NCI-H345 treated with DMSO at 0.1 percent for 48 hours (cell line): ENCODE data around the gene SPATS2.
"Not testable (repeated sequence)": the region's sequence is repeated elsewhere in the genome, so short reads cannot be mapped to it uniquely, and the experiment has no call there.

Experiments used
- DNase-seq: peaks from one replicate; lab custom pipeline; 2025; ENCODE audit not compliant: unreplicated experiment; lab: John Stamatoyannopoulos, UW

The SPATS2 gene

DNA sequence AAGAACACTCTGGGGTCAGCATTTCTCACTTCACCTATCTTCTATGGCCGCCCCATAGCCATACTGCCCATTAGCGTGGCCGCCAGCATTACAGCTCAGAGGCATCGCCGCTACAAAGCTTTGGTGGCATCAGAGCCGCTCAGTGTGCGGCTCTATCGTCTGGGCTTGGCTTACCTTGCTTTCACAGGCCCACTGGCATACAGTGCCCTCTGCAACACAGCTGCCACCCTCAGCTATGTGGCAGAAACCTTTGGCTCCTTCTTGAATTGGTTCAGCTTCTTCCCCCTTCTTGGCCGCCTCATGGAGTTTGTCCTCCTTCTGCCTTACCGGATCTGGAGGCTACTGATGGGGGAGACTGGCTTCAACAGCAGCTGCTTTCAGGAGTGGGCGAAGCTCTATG, 18.0 kb upstream of the SPATS2 start:
- no peak for DNase-seq

DNA sequence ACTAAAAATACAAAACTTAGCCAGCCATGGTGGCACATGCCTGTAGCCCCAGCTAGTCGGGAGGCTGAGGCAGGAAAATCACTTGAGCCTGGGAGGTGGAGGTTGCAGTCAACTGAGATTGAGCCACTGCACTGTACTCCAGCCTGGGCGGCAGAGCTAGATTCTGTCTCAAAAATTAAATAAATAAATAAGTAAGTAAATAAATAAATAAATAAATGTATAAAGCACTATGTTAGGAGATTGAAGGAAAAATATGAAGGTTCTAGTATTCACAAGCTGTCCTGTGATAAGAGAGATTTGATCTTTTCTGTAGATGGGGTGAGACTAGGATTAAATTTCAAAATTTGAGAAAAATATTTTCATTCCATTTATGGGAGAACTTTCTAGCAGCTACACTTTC, 14.9 kb upstream of the SPATS2 start:
- no peak for DNase-seq

DNA sequence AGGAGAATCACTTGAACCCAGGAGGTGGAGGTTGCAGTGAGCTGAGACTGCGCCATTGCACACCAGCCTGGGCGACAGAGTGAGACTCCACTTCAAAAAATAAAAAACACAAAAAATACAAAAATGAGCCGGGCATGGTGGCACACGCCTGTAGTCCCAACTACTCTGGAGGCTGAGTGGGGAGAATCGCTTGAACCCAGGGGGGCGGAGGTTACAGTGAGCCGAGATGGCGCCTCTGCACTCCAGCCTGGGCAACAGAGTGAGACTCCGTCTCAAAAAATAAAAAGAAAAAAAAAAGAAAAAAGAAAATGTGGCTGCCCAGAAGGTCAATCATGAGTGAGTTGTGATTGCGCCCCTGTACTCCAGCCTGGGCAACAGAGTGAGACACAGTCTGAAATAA, 11.3 kb upstream of the SPATS2 start:
- DNase-seq = no peak

DNA sequence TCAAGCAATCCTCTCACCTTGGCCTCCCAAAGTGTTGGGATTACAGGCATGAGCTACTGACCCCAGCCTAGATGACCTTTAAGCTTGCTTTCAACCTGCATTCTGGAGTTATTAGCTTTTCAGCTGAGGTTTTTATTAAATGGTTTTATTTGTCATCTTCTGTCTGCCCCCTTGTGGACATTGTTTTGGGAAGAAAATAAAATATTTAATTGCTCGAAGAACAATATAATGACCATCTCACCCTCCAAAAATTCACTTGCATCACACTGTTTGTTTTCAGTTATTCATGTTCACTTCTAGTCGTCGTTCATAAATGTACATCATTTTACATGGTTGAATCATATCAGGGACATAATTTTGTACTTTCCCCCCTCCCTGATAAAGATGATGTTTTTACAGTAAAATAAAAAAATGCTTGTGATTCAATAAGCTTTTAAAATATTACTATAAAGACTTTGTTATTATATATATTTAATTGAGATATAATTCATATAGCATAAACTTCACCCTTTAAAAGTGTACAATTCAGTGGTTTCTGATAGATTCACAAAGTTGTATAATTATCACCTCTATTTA, 10.1 kb upstream of the SPATS2 start:
- no peak for DNase-seq

DNA sequence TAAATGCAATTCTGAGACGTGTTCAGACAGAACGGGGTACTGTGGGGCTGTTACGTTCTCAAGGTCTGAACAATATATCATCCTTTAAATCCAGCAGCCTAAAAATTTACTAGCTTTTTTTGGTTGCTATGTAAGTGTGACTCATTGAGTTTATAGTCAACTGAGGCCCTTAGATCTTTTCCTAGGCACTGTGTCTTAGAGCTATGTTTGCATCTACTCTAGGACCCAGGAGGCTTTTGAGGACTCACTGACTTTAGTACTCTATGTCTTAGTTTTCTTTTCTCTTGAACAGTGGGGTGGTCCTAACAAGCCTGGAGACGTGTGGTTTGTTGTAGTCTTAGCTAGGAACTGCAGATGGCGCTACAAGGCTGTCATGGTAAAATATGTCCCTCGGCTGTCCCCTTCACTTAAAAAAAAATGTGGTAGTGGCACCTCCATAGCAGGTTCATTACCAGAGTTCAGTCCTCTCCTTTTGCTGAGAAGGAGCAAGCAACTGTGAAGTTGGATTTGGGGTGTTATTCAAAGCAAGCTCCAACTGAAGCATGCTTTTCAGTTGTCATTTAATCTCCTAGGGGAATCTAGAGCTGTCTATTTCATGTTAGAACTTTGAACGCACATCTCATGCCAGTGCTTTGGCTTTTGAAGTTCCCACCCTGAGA, 8.7 kb upstream of the SPATS2 start:
- peak; percentile 14 for DNase-seq

DNA sequence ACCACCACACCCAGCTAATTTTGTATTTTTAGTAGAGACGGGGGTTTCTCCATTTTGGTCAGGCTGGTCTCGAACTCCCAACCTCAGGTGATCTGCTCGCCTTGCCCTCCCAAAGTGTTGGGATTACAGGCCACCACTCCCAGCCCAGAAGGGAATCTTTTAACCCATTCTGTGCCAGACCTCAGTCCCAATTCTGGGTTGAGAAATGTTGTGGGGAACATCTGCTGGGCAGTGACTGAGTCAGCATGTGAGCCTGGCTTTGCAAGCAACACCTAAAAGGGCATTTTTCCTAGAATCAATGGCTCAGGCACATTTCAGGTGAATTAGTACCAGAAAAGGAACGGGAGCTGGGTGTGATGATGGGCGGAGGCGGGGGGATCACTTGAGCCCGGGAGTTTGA, 7.6 kb upstream of the SPATS2 start:
- no peak for DNase-seq

DNA sequence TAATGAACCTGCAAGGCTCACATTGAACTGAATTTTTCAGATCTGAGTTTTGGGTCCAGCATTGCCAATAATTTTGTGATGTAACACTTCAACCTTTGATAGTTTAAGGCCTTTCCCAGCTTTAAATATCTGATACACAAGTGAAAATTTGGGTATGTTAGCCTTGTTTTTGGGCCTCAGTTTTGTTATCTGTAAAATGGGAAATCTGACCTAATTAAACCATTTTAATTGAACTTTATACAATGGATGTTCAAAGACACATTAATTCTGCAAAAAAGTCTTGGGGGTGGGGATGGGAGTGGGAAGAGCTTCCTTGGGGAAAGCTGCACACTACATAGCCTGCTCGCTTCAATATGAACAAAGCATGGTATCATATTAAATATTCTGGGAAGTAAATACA, 5.2 kb upstream of the SPATS2 start:
- no peak for DNase-seq

DNA sequence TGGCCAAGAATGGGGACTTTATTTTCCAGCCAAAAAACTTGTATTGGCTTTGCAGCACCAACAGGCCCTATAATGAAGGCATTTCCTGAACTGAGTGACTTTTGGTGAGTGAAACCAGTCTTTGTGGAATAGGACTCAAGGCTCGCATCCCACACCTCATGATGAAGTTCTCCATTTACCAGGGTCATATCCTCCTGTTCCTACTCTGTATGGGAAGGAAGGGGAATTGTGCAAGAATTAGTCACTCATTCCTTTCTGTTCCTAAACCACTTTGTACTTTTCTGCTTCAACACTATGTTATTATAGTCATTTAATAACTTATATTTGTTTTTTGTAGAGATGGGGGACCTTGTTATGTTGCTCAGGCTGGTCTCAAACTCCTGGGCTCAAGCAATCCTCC, 2.3 kb upstream of the SPATS2 start:
- DNase-seq = no peak

DNA sequence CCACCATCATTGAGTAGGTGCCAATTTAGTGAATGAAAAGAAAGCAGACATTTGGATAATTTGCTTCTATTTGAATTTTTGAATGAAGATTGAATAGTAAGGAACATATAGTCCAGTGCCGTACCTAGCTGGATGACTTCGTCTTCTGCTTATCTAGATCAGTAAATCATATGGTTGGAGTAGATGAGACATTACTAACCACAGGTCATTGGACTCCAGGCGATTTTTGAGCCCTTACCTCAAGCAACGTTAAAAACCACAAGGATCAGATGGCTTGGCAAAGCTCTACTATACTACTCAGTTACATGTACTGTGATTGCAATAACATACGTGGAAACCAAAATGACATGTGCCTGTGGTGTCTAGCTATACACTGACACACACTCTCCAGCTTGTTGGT, 1.7 kb upstream of the SPATS2 start:
- DNase-seq = no peak

DNA sequence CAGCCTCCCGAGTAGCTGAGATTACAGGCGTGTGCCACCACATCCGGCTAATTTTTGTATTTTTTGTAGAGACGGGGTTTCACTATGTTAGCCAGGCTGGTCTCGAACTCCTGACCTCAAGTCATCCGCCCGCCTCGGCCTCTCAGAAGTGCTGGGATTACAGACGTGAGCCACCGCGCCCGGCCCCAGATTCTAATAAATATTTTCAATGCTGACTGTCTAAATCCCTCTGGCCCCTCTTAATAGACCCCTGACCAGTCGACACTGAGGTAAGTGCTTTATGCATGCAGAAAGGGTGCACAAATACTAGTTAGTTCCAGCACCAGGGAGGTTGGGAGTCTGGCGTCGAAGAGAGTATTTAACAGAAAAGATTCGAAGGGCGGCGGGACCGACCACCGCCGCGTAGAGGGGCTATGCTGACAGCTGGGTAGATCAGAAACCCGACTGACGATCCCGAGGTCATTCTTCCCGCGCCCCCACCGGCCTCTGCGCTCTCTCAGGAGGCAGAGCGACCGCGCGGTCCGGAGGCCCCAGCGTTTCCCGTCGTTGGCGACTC, 1.1 kb upstream of the SPATS2 start:
- DNase-seq = no peak

DNA sequence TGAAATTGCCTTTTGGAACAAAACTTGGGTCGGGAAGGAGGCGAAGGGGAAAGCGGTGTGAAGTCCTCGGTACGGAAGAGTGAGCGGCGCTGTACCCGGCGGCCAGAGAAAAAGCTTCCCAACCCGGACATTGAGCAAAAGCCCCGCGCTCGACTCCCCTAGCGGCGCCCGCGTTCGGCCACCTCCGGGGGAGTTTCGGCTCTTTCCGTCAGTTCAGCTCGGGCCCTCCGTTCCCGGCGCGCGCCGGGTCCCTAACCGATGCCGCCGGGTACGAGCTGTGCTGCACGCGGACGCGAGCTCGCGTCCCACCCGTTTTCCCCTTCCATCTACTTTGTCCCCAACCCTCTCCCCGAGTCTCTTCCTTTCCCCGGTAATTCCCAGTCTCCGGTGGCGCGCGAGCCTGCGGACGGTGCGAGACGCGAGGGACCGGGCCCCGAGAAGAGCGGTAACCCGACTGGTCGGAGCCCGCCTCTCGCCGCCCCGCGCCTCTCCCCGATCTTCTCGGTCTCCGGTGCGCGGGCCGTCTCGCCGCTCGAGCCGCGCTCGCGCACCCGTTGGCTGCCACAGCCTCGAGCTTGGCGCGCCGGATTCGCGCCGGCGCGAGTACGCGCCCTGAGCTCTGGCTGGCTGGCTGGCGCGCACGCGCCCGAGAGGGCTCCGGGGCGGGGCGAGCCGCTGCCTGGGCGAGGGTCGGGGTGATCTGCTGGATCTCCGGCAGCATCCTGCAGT, 446 bp upstream of the SPATS2 start:
- DNase-seq = peak; percentile 23

DNA sequence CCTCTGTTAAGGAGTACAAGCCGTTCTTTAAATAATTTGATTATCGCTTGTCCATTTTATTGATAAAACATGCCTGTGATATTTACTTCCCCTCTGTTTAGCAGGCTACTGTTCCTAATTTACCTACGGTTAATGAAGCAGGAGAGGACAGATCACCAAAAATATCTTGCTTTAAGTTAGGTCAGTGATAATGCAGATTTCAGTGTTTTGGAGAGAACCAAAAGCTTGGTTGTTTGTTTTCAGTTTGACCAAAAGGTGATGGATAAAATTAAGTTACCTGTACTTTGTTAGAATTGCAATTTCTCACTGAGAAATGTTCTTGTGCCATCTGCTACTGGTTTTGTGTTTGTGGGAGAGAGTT, 958 bp downstream of the SPATS2 start:
- DNase-seq = no peak

DNA sequence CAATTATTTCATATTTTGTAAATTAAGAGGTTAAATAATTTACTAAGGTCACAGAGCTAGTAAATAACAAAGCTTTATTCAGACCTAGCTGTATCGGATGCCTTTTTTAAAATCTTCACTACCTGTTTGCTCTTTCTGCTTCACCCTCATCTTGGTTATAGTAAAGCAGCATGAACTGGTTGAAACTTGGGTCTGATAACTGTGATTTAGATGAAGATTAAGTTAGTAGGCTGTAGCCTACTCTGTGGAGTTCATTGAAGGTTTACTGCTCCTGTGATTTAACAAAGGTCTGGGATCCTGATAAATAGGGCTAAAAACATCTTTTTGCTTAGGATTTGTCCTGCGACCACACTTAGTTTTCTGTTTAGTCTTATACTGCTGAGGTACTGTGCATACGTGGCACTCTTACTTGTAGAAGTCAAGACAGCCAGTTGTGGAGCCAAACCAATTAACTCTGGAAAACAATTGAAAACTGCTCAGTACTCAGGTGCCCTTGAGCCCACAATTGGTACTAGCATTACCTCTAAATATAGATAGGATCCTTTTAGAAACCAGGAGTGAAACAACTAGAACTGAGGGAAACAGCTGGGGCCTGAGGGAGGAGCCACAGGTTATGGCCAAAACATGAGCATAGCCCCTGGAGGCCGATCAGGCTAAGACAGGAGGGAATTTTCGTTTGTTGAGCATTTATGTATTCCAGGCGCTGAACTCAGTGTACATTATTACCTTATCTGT, 2.3 kb downstream of the SPATS2 start:
- DNase-seq = no peak

DNA sequence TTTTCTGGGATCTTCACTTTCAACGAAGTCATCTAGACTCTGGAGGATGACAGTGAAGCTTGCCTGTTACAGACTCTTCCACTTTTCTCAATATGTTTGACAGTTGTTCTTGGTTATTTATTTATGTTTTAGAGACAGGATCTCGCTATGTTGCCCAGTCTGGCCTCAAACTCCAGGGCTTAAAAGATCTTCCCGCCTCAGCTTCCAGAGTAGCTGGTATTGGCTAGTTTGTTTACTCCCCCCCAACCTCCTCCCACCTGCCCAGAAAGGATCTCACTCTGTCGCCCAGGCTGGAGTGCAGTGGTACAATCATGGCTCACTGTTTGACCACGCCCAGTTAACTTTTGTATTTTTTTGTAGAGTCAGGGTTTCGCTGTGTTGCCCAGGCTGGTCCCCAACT, 3.3 kb downstream of the SPATS2 start:
- no peak for DNase-seq

DNA sequence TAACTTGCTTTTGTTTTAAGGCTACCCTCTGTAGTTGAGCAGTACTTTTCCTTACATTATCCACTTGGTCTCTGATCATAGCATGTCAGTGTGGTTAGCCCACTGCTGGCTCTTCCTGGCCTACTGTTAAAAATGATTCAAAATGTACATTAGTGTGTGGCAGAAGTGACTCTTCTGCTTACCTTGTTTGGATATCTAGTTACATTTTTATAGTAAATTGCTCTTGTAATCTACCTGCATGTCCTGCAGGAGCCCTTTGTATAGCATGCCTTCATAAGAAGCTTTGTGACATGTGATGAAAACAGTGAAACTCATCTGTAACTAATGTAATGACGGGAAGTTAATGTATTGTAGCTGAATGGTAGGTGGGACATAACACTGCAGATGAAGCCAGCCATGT, 8.1 kb downstream of the SPATS2 start:
- DNase-seq = no peak

DNA sequence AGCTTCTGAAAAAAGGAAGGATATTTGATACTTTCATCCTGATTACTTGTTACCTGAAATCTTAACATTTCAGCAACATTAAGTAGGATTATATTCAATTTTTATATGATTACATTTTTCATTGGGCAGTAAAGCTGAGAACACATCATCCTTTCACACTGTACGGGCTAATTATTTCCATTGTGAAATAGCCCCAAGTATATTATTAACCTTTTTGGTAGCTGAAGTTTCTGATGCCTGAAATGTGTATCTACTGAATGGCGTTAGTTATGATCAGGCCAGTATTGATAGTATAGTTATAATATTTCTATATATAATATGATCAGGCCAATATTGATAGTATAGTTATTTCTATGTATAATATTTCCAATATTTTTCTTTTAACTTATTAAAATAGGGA, 10.1 kb downstream of the SPATS2 start:
- DNase-seq = no peak

DNA sequence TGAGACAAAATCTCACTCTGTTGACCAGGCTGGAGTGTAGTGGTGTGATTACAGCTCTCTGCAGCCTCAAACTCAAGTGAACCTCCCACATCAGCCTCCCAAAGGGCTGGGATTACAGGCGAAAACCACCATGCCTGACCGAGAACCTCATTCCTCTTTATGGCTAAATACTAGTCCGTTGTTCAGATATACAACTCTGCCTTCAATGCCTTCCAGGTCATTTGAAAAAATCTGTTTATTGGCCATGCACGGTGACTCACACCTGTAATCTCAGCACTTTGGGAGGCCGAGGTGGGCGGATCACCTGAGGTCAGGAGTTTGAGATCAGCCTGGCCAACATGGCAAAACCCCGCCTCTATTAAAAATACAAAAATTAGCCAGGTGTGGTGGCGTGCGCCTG, 12.9 kb downstream of the SPATS2 start:
- DNase-seq = not testable (repeated sequence)

DNA sequence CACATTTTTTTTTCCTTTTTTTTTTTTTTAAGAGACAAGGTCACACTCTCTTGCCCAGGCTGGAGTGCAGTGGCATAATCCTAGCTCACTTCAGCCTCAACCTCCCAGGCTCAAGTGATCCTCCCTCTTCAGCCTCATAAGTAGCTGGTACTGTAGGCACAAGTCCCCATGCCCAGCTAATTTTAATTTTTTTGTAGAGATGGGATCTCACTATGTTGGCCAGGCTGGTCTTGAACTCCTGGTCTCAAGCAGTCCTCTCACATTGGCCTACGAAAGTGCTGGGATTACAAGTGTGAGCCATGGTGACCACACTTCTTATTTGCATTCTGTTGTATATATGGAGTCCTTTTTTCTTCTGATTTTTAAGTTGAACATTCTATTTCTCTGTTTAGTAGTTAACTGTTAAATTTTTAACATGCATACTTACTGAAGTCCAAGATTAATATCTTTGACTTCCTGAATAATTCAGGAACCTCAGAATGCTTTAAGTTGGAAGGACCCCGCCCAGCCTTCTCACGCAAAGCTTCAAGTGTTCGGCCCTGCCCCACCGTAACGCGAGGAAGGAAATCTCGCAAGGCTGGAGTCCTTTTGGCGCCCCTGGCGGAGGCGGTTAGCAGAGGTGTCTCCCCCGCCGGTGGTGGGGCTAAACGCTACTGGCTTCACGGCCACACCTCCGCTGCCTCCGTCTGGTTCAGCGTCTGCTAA, 21.6 kb downstream of the SPATS2 start:
- DNase-seq = no peak

DNA sequence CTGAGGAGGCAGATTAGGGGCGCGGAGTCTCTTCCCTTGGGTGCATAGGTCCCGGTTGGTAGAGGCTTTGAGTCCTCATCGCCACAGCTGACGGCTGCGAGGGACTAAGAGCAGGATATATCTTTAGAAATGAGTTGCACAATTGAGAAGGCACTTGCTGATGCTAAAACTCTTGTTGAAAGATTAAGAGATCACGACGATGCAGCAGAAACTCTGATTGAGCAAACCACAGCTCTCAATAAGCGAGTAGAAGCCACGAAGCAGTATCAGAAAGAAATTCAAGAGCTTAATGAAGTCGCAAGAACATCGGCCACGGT, 22.1 kb downstream of the SPATS2 start:
- DNase-seq = no peak

DNA sequence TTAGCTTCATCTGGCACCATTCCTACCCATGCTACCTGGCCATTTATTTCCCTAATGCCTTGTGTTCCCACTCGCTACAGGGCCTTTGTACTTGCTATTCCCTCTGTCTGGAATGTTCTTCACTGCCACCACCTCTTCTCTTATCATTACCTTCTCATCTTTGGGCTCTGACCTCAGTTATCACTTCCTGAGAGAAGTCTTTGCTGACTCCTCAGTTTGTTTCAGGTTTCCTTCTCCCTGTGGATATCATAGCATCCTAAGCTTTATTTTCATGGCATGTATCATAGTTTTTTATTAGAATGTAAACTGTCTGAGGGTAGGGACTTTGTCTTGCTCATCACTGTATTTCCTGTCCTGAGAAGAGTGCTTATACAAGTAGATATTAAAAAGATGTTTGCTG, 29.7 kb downstream of the SPATS2 start:
- no peak for DNase-seq

DNA sequence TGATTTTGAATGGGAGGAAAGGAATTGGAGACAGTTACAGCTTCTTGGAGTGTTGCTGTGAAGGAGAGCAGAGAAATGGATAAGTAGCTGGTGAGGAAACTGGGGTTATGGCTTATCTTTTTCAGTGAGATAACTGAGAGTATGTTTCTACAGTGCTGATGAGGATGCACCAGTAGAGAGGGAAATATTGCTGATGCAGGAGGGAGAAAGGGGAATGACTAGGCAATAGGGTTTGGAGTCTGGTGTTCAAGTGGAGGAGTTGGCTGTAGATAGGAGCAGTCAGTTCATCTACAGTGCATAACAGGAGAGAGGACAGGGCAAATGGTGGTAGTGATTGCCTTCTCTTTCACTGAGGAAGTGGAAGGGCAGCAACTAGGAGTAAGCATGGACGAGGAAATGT, 33.0 kb downstream of the SPATS2 start:
- no peak for DNase-seq
